ENCODE results near the gene CFAP77.
A peak's percentile ranks its signal among the peaks of the same experiment; 100 is the strongest.

CFAP77 gene

GRCh38 chr9:132582786-132583583, 173.0 kb downstream of the CFAP77 start:
- no peak for DNase-seq (ENCODE audit: low spot score)

GRCh38 chr9:132583584-132584304, 173.7 kb downstream of the CFAP77 start:
- DNase-seq (ENCODE audit: low spot score): no peak

GRCh38 chr9:132584601-132585560, 174.9 kb downstream of the CFAP77 start:
- no peak for DNase-seq (ENCODE audit: low spot score)

- DNase-seq (ENCODE audit: low spot score): no peak
These were observed 176.2 kb downstream of the CFAP77 start for GRCh38 chr9:132585954-132586829.

GRCh38 chr9:132586830-132587591, 177.0 kb downstream of the CFAP77 start:
- DNase-seq (ENCODE audit: low spot score): no peak

DNA sequence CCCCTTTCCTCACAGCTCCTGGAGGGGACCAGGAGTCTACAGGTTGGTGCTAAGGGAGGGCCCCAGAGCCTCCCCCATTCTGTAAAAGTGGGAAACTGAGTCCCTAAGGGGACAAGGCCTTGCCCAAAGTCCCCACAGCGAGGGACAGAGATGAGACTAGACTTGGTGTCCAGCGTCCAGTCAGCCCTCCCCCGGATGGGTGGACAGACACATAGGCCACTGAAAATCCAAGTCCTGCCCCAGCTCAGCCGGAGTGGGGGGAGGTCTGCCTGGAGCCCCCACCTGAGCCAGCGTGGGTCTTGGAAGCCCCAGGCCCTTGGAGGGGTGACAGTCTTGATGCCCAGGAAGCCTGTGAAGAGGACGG, 177.6 kb downstream of the CFAP77 start:
- no peak for DNase-seq (ENCODE audit: low spot score)

DNA sequence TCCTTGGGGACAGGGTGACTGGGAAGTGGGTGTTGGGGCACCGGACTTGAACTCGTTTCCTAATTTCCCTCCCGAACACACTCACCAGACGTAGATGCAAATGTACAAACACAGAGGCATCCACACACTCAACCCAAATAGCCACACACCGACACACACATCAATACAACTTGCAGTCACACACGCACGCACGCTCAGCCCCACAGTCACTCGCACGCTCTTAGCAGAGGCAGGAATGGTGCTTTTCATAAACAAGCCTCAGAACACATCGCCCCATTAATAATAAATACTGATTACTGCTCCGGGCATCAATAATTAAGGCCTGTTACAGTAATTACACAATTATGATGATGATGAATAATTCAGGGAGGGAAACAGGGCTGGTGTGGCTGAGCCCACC, 178.1 kb downstream of the CFAP77 start:
- DNase-seq (ENCODE audit: low spot score): no peak

GRCh38 chr9:132588501-132589147, 178.6 kb downstream of the CFAP77 start:
- no peak for DNase-seq (ENCODE audit: low spot score)

GRCh38 chr9:132589148-132590036, 179.4 kb downstream of the CFAP77 start:
- peak; percentile 36 for DNase-seq (ENCODE audit: low spot score)

DNA sequence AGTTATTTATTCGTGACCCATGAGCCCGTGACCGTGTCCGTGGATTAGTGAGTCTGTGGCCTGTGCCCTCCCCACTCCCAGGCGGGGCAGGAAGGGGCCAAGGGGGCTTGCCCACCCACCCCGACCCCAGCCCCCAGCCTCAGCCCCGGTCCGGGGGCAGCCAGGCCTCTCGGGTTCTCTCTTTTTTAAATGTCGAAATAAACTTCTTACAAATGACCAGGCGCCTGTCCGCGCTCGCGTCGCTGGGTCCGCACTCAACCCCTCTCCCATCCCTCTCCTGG, 180.0 kb downstream of the CFAP77 start:
- DNase-seq (ENCODE audit: low spot score): no peak

DNA sequence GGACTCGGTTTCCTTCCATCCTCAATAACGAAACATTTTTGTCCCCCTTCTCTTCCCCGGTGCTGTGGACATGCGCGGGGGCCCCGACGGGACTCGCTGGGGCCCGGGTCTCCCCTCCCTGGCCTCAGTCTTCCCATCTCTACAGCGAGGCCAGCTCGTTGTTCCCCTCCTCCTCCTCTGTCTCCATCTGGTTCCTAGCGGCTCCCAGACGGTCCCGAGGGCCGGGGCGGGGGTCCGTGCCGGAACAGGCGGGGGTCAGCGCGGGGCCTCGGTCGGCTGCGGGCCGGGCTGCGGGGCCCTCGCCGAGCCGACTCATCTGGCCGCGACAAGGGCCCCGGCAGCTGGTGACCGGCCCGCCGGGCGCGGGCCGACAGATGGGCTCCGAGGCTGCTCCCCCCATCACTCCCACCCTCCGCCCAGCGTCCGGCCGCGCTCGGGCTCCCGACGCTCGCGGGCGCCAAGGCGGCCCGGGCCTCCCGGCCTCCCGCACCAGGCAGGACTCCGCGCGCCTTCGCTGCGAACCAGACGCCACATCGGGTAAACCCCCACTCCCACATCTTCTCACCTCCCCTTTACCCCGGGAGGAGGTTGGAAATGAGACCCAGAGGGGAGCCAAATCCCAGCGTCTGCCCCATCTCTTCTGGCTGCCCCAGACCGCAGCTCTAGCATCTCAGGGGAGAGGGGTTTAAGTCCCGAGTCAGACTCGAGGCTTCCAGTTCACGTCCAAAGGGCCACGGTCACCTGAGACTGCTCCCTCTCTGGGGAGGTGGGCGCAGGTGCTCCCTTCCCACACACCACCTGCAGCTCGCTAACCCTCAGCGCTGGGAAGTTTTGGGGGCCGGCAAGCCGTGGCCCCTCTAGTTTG, 180.5 kb downstream of the CFAP77 start:
- DNase-seq (ENCODE audit: low spot score): peak; percentile 35

DNA sequence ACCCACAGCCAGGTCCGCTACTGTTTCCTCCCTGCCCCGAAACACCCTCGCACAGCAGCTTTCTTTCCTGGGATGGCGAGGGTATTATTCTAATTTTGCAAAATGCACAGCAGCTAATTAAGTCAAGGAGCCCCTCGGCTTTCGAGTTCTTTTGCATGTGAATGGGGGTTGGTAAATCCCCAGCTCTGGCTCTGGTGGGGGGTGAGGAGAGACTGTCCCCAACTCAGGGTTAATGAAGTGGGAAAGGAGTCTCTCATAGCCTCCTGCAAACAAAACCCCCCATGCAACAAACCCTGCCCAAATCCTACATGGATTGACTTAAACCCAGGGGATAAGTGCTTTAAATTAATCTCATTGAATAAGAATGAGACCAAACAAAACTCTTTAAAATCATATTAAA, 181.2 kb downstream of the CFAP77 start:
- no peak for DNase-seq (ENCODE audit: low spot score)

- no peak for DNase-seq (ENCODE audit: low spot score)
These were observed 181.8 kb downstream of the CFAP77 start for GRCh38 chr9:132591751-132592314.

GRCh38 chr9:132592451-132592850, 182.4 kb downstream of the CFAP77 start:
- no peak for DNase-seq (ENCODE audit: low spot score)

- no peak for DNase-seq (ENCODE audit: low spot score)
These were observed 184.4 kb downstream of the CFAP77 start for GRCh38 chr9:132594412-132594811.

GRCh38 chr9:132595319-132595718, 185.3 kb downstream of the CFAP77 start:
- DNase-seq (ENCODE audit: low spot score): no peak

- no peak for DNase-seq (ENCODE audit: low spot score)
These were observed 186.2 kb downstream of the CFAP77 start for GRCh38 chr9:132596200-132596599.

All from GM03348 (cell line).